H1 (cell line): ENCODE measurements around the gene TMIGD1. TPM values are rescaled to one million over a fixed set of nuclear protein-coding genes. Genes with fewer than 3 reads are reported as not detected.

Experiments used
- CTCF ChIA-PET: fragments of 300-600 bp; sonication (Branson Sonifier 250); formaldehyde crosslinking; loops from one replicate; lab custom pipeline; 2021; ENCODE audit not compliant: partially characterized antibody; lab: Charles Lee
- POLR2A ChIA-PET: fragments of 300-600 bp; sonication (Branson Sonifier 250); formaldehyde crosslinking; loops from one replicate; lab custom pipeline; 2021; ENCODE audit warnings: inconsistent platforms; ENCODE audit not compliant: partially characterized antibody; lab: Charles Lee
- DNase-seq, 2 experiments: peaks; one replicate each; pipeline versions ENCODE4 v3.0.0 to v3.0.0-alpha.2; 2010 to 2022; ENCODE audit warnings: low spot score in 2 of 2, low read depth in 1 of 2, mixed read lengths in 1 of 2
- FAIRE-seq: peaks from 2 replicates; lab custom pipeline; 2011; peaks lifted over from hg19 to GRCh38; lab: Jason Lieb, UNC
- H2AFZ ChIP-seq: 2 replicates; pipeline ENCODE4 v1.8.1; 2012; ENCODE audit warnings: low read length, inconsistent platforms
- H2AK5ac ChIP-seq: 2 replicates; pipeline ENCODE4 v1.6.1; 2013; ENCODE audit warnings: low read depth, low read length
- H2BK120ac ChIP-seq: replicated peaks from 2 replicates; pipeline ENCODE3; 2013; ENCODE audit warnings: low read depth, low read length, inconsistent platforms
- H2BK12ac ChIP-seq: 2 replicates; pipeline ENCODE4 v1.6.1; 2013; ENCODE audit warnings: low read depth, low read length
- H2BK15ac ChIP-seq: 2 replicates; pipeline ENCODE4 v1.6.1; 2013; ENCODE audit warnings: low read length
- H2BK20ac ChIP-seq: 2 replicates; pipeline ENCODE4 v1.6.1; 2013; ENCODE audit warnings: low read length
- H2BK5ac ChIP-seq: 2 replicates; pipeline ENCODE4 v1.6.1; 2013; ENCODE audit warnings: low read depth, low read length
- H3K14ac ChIP-seq: 2 replicates; pipeline ENCODE4 v1.6.1; 2013; ENCODE audit warnings: inconsistent platforms; ENCODE audit not compliant: insufficient read length
- H3K18ac ChIP-seq: 2 replicates; pipeline ENCODE4 v1.6.1; 2013; ENCODE audit warnings: low read length; ENCODE audit errors: extremely low read depth
- H3K23ac ChIP-seq: 2 replicates; pipeline ENCODE4 v1.6.1; 2013; ENCODE audit warnings: inconsistent platforms; ENCODE audit not compliant: insufficient read length
- H3K23me2 ChIP-seq: 2 replicates; pipeline ENCODE4 v1.6.1; 2013; ENCODE audit warnings: low read depth, low read length
- H3K27ac ChIP-seq: 2 replicates; pipeline ENCODE4 v1.6.1; 2011; ENCODE audit warnings: low read depth, low read length, inconsistent platforms
- H3K27me3 ChIP-seq, 4 experiments: replicated peaks in 1 of 4; 1 replicate in 1 of 4; 2 replicates in 3 of 4; pipeline versions ENCODE4 v1.6.1 to v1.8.1; 2011 to 2013; ENCODE audit warnings: low read length in 3 of 4, mild to moderate bottlenecking in 3 of 4, inconsistent platforms in 2 of 4, mixed read lengths in 2 of 4, moderate library complexity in 1 of 4; ENCODE audit not compliant: control insufficient read depth in 3 of 4, insufficient read depth in 3 of 4; ENCODE audit errors: extremely low read depth in 1 of 4
- H3K36me3 ChIP-seq, 4 experiments: 2 replicates each; pipeline versions ENCODE4 v1.6.1 to v1.8.1; 2011 to 2013; ENCODE audit warnings: mild to moderate bottlenecking in 4 of 4, low read length in 3 of 4, moderate library complexity in 2 of 4, control low read depth in 1 of 4, inconsistent platforms in 1 of 4; ENCODE audit not compliant: insufficient read depth in 4 of 4, control insufficient read depth in 2 of 4
- H3K4ac ChIP-seq: replicated peaks from 2 replicates; pipeline ENCODE3; 2013; ENCODE audit warnings: low read length, low read depth, mixed read lengths, inconsistent platforms; ENCODE audit not compliant: insufficient read length
- H3K4me1 ChIP-seq, 4 experiments: replicated peaks in 1 of 4; 1 replicate in 1 of 4; 2 replicates in 3 of 4; pipeline versions ENCODE4 v1.6.1 to v1.8.1; 2011 to 2013; ENCODE audit warnings: low read length in 3 of 4, inconsistent platforms in 2 of 4, mixed read lengths in 1 of 4; ENCODE audit not compliant: insufficient read depth in 4 of 4, control insufficient read depth in 3 of 4
- H3K4me2 ChIP-seq, 2 experiments: 2 replicates each; pipeline versions ENCODE4 v1.6.1 to v1.8.1; 2011 to 2013; ENCODE audit warnings: low read depth in 2 of 2, low read length in 2 of 2, control low read depth in 1 of 2, inconsistent platforms in 1 of 2, mild to moderate bottlenecking in 1 of 2; ENCODE audit not compliant: insufficient read depth in 1 of 2
- H3K4me3 ChIP-seq, 4 experiments: fragments of 200-600, 300-600 bp in 1 of 4; sonication (generic), shearing (Covaris generic), sonication (Bioruptor Twin) in 1 of 4; 2 replicates each; pipeline versions ENCODE4 v1.5.1 to v1.8.1; 2011 to 2016; ENCODE audit warnings: low read length in 4 of 4, low read depth in 3 of 4, control low read depth in 2 of 4, inconsistent platforms in 2 of 4, mild to moderate bottlenecking in 2 of 4, mixed read lengths in 1 of 4, moderate library complexity in 1 of 4; ENCODE audit not compliant: insufficient read depth in 2 of 4; ENCODE audit errors: extremely low read depth in 1 of 4
- H3K56ac ChIP-seq: replicated peaks from 2 replicates; pipeline ENCODE3; 2013; ENCODE audit warnings: low read depth, mild to moderate bottlenecking, mixed read lengths, low read length, inconsistent platforms; ENCODE audit not compliant: insufficient read length
- H3K79me1 ChIP-seq: 2 replicates; pipeline ENCODE4 v1.6.1; 2013; ENCODE audit warnings: low read depth, low read length, control low read depth
- H3K79me2 ChIP-seq, 2 experiments: 2 replicates each; pipeline versions ENCODE4 v1.6.1 to v1.8.1; 2012 to 2013; ENCODE audit warnings: low read length in 2 of 2, mild to moderate bottlenecking in 2 of 2, inconsistent platforms in 1 of 2; ENCODE audit not compliant: insufficient read depth in 2 of 2, control insufficient read depth in 1 of 2
- H3K9ac ChIP-seq, 4 experiments: replicated peaks in 1 of 4; 1 replicate in 1 of 4; 2 replicates in 3 of 4; pipeline versions ENCODE4 v1.6.1 to v1.8.1; 2011 to 2013; ENCODE audit warnings: low read depth in 3 of 4, low read length in 3 of 4, control low read depth in 2 of 4, mild to moderate bottlenecking in 2 of 4, moderate library complexity in 2 of 4, inconsistent platforms in 1 of 4; ENCODE audit errors: extremely low read depth in 1 of 4
- H3K9me3 ChIP-seq, 2 experiments: 2 replicates each; pipeline versions ENCODE4 v1.6.1 to v1.8.1; 2012 to 2013; ENCODE audit warnings: mild to moderate bottlenecking in 2 of 2, moderate library complexity in 2 of 2, control low read depth in 1 of 2, inconsistent platforms in 1 of 2, low read depth in 1 of 2, low read length in 1 of 2, mixed read lengths in 1 of 2; ENCODE audit not compliant: insufficient read depth in 2 of 2
- H4K20me1 ChIP-seq, 2 experiments: replicated peaks in 1 of 2; 2 replicates each; pipeline versions ENCODE3 to v1.8.1; 2011 to 2013; ENCODE audit warnings: inconsistent platforms in 2 of 2, low read length in 2 of 2, mild to moderate bottlenecking in 1 of 2; ENCODE audit not compliant: insufficient read depth in 2 of 2, control insufficient read depth in 1 of 2
- H4K5ac ChIP-seq: 2 replicates; pipeline ENCODE4 v1.6.1; 2013; ENCODE audit warnings: low read length, low read depth, mixed read lengths, inconsistent platforms; ENCODE audit not compliant: insufficient read length
- H4K8ac ChIP-seq: 2 replicates; pipeline ENCODE4 v1.8.0; 2013; ENCODE audit warnings: mild to moderate bottlenecking, moderate library complexity, low read length, inconsistent platforms; ENCODE audit not compliant: insufficient read depth; ENCODE audit errors: extremely low read depth
- H4K91ac ChIP-seq: replicated peaks from 2 replicates; pipeline ENCODE3; 2013; ENCODE audit warnings: low read length, mixed read lengths, inconsistent platforms; ENCODE audit not compliant: insufficient read length
- GTF2F1 ChIP-seq: IDR thresholded peaks from 2 replicates; pipeline ENCODE4 v1.6.1; 2012; ENCODE audit warnings: low read depth, low read length, improper control_type of control experiment, borderline replicate concordance
- TEAD4 ChIP-seq: IDR thresholded peaks from 2 replicates; pipeline ENCODE4 v1.6.1; 2012; ENCODE audit warnings: low read depth, low read length, inconsistent platforms, mixed read lengths
- WGBS, 2 experiments: shearing (Covaris generic) in 1 of 2; methylation state at CpG; one replicate each; pipeline versions ENCODE4 v1.1.6 to v1.1.7; 2013 to 2015; ENCODE audit warnings: low lambda C conversion rate in 2 of 2, mixed read lengths in 2 of 2, inconsistent platforms in 1 of 2, low coverage in 1 of 2, missing lambda C conversion rate in 1 of 2; ENCODE audit not compliant: insufficient replicate concordance in 2 of 2, insufficient coverage in 1 of 2, insufficient read length in 1 of 2; ENCODE audit errors: extremely low coverage in 1 of 2, missing lambda C conversion rate in 1 of 2; 5-methylcytosine and 5-hydroxymethylcytosine counted together
- polyA plus RNA-seq, 7 experiments: library from polyadenylated mRNA; depleted of rRNA in 3 of 7; stranded (reverse) in 5 of 7; unstranded in 2 of 7; fragments of >200 nt in 5 of 7; fragments of 200-250 nt in 2 of 7; gene quantifications; 1 replicate in 5 of 7; 2 replicates in 1 of 7; 4 replicates in 1 of 7; pipeline versions ENCODE4 v1.2.1 to v1.2.3, GENCODE V29; 2011 to 2013; ENCODE audit warnings: missing spikeins in 2 of 7, mixed read lengths in 2 of 7
- total RNA-seq: library from RNA; stranded (reverse); fragmentation: NEBNext Ultra II Directional; extraction: Animal tissue kit (Norgen Biotek cat#: 25700); gene quantifications from 2 replicates; pipeline ENCODE4 v1.2.1, GENCODE V29; 2021

Gene TMIGD1
- total and polyA plus RNA-seq, 2 of the 8 experiments (the other 6 are each of a cell fraction or from before 2014, with no cell fraction given), result not detected

DNA sequence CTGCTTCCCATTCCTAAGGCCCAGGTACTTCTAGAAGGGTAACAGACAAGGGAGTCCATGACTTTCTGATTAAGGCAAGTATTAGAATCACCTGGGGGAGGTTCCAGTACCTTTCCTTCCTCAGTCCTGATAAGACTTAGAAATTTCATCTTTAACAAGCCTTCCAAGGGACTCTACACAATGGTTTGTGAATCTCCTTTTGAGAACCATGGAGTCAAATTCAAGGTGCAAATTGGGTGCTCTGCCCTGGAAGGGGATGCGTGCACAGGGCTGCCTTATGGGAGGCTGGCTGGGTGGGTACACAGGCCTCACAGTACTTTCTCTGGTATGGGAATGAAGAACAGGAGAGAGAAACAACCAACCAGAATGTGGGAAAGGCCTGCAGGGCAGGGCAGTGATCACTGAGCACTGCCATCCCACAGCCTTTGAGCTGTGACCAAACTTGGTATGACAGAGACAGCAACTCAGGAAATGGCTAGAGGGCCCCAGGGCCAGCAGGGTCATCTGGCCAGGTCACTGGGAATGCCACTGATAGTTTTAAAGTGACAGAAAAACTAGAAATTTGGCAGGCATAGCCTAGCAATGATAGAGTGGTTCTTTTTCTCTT lies 3.6 kb upstream of the TMIGD1 start:
- Histone ChIP-seq H3K4me3 (no peak overlapping the region), H3K36me3 (no peaks in the 10 kb centered on the region), H3K18ac (no peak overlapping the region), H4K20me1 (no peaks in the 10 kb centered on the region), H2BK20ac (no peak overlapping the region), H3K4me1 (peaks cover 0 to 4% (median 1%) of the 10 kb centered on the region in 4 experiments; a peak in 3 of 7 replicates), H4K8ac (no peak overlapping the region), H2BK5ac (no peak overlapping the region), H3K4me2 (no peak overlapping the region), H3K23ac (no peak overlapping the region), H2AFZ (no peak overlapping the region), H4K5ac (no peak overlapping the region), H2BK12ac (no peak overlapping the region), H2BK120ac (no peak overlapping the region), H3K79me1 (no peaks in the 10 kb centered on the region), H4K91ac (no peak overlapping the region), H3K27ac (no peak overlapping the region), H3K9ac (no peak overlapping the region), H2AK5ac (no peak overlapping the region), H3K79me2 (no peaks in the 10 kb centered on the region), H3K4ac (no peak overlapping the region), H3K14ac (no peak overlapping the region), H2BK15ac (no peak overlapping the region), H3K27me3 (no peaks in the 10 kb centered on the region), H3K9me3 (no peaks in the 10 kb centered on the region), H3K23me2 (no peaks in the 10 kb centered on the region; the same call in 1 of the 2 replicates), H3K56ac (no peak overlapping the region)
- no peak for FAIRE-seq
- ChIA-PET POLR2A (interaction anchor here (1.3 to 1.5 kb wide), 2 partner anchors 45 to 212 kb away, joined by 3 read pairs; partner anchors contain the start of gene BLMH), CTCF (interaction anchor here (0.5 to 7.7 kb wide), 22 partner anchors 10 to 717 kb away, joined by 3 to 57 read pairs (median 4); partner anchors contain the start of gene SLC6A4)
- TF ChIP-seq TEAD4 (no peak), GTF2F1 (no peak)
- DNase-seq, result no peak
- WGBS, 2 experiments, result 93% methylated on average over 1 of the region's 1 CpG; no CpG with 5 or more reads in 1 of the 2 experiments
